Measurements from ENCODE around the gene XAF1.

The XAF1 gene

DNA sequence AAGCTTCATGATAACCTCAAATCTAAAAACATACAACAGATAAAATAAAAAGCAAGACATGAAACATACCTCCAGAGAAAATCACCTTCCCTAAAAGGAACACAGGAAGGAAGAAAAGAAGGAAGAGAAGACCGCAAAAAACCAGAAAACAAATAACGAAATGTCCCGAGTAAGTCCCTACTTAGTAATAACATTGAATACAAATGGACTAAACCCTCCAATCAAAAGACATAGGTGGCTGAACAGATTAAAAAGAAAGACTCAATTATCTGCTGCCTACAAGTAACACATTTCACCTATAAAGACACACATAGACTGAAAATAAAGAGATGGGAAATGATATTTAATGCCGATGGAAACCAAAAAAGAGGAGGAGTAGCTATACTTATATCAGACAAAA, 26.4 kb downstream of the XAF1 start:
- intact Hi-C loops (cut with DNase I; ENCODE audit: low total_unique reads) = no loop called here
- H3K4me3 ChIP-seq = no peak overlapping the region

GRCh38 chr17:6786618-6787017, 30.8 kb downstream of the XAF1 start:
- no peak for TF ChIP-seq CTCF (IDR thresholded peaks at IDR 0.05)
- Histone ChIP-seq H3K27ac (no peak overlapping the region), H3K36me3 (no peaks in the 10 kb centered on the region), H3K4me1 (no peaks in the 10 kb centered on the region), H3K27me3 (no peaks in the 10 kb centered on the region), H3K9me3 (no peaks in the 10 kb centered on the region), H3K4me3 (no peak overlapping the region)
- intact Hi-C loops (cut with DNase I; ENCODE audit: low total_unique reads) = no loop called here
- no peak for DNase-seq

More for the DNA sequence above, 26.4 kb downstream of the XAF1 start:
- peaks cover 0 to 12% (median 0%) of the 10 kb centered on the region in 3 donors for H3K9me3 ChIP-seq
- H3K36me3 ChIP-seq = no peaks in the 10 kb centered on the region
- TF ChIP-seq CTCF (IDR thresholded peaks at IDR 0.05) = no peak
- no peak overlapping the region for H3K27ac ChIP-seq
- no peaks in the 10 kb centered on the region for H3K4me1 ChIP-seq
- DNase-seq = no peak
- peaks cover 0 to 15% of the 10 kb centered on the region in 2 donors for H3K27me3 ChIP-seq

GRCh38 chr17:6787081-6787693, 31.3 kb downstream of the XAF1 start:
- no peak for TF ChIP-seq CTCF (IDR thresholded peaks at IDR 0.05)
- Histone ChIP-seq H3K4me1 (no peaks in the 10 kb centered on the region), H3K9me3 (no peaks in the 10 kb centered on the region), H3K27me3 (no peaks in the 10 kb centered on the region), H3K27ac (no peak overlapping the region), H3K36me3 (no peaks in the 10 kb centered on the region), H3K4me3 (no peak overlapping the region)
- intact Hi-C loops (cut with DNase I; ENCODE audit: low total_unique reads) = no loop called here
- DNase-seq = no peak

DNA sequence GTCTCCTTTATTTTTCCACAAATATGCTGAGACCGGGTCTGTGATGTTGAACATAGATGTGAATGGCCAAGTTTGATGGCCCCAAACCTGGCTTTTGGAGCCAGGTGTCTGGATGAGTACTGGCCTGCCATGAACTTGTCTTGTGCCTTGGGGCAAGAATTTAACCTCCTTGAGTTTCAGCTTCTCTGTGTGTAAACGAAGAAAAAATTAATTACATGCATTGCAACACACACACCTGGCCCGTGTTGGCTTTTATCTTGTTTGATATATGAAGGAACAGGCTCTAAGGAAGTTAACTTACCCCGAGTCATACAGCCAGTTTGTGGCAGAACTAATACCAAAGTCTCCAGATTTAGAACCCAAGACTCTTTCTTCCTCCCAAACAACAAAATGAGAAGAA, 33.3 kb downstream of the XAF1 start:
- Histone ChIP-seq H3K36me3 (no peaks in the 10 kb centered on the region), H3K4me1 (no peaks in the 10 kb centered on the region), H3K27me3 (peaks cover 0 to 9% of the 10 kb centered on the region in 2 donors), H3K27ac (no peak overlapping the region), H3K4me3 (no peak overlapping the region), H3K9me3 (no peaks in the 10 kb centered on the region)
- DNase-seq = no peak
- intact Hi-C loops (cut with DNase I; ENCODE audit: low total_unique reads) = no loop called here
- TF ChIP-seq CTCF (IDR thresholded peaks at IDR 0.05) = no peak

GRCh38 chr17:6793748-6794493, 38.1 kb downstream of the XAF1 start:
- intact Hi-C loops (cut with DNase I; ENCODE audit: low total_unique reads) = no loop called here
- Histone ChIP-seq H3K4me3 (no peak overlapping the region), H3K27ac (no peak overlapping the region), H3K36me3 (no peaks in the 10 kb centered on the region), H3K9me3 (no peaks in the 10 kb centered on the region), H3K27me3 (peaks cover 0 to 17% of the 10 kb centered on the region in 2 donors), H3K4me1 (no peaks in the 10 kb centered on the region)
- TF ChIP-seq CTCF (IDR thresholded peaks at IDR 0.05) = no peak
- DNase-seq = no peak
